Left forelimb (tissue), 1 donor: ENCODE results near the gene FBXO8.
"Not testable (repeated sequence)": the region's sequence is repeated elsewhere in the genome, so short reads cannot be mapped to it uniquely, and the experiment has no call there.

Experiments used
- DNase-seq: peaks from one replicate; pipeline ENCODE4 v3.0.0-alpha.2; 2018; ENCODE audit warnings: low spot score

Gene FBXO8

GRCh38 chr4:174282836-174283506 is 496 bp downstream of the FBXO8 start:
- DNase-seq: peak; percentile 85

- no peak for DNase-seq
Observed at GRCh38 chr4:174281901-174282300, 1.6 kb downstream of the FBXO8 start.

- no peak for DNase-seq
Observed at GRCh38 chr4:174281182-174281737, 2.2 kb downstream of the FBXO8 start.

- no peak for DNase-seq
Observed at GRCh38 chr4:174279433-174280155, 3.9 kb downstream of the FBXO8 start.

DNA sequence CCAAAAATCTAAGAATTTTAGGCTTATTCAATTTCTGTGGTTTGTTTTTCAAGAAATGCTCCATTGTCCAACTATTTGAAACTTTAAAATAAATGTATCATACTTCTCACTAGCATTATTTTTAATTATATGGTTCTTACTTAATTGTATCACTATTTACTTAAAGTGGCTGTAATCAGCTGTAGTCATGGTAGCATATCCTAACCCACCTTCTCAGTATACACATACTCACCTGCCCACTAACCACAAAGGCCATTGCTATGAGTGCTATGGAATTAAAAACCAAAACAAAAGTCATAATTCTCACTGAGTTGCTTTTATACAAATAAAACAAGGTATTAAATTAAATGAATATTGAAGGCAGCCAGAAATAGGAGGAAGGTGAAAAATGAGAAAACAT is 5.0 kb downstream of the FBXO8 start:
- DNase-seq: no peak

GRCh38 chr4:174277433-174277832 is 6.0 kb downstream of the FBXO8 start:
- no peak for DNase-seq

DNA sequence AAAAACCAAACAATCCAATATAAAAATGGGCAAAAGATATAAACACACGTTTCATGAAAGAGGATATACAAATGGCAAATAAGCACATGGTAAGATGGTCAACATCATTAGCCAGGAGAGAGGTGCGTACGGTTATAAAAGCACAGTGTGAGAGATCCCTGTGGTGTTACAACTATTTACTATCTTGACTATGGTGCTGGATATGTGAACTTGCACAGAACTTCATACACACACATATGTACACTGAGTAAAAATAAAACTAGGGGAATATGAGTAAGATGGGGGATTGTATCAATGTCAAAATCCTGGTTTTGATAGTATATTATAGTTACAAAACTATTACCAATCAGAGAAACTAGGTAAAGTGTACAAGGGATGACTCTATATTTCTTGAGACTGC is 8.4 kb downstream of the FBXO8 start:
- no peak for DNase-seq

- no peak for DNase-seq
Observed at GRCh38 chr4:174274436-174274835, 9.0 kb downstream of the FBXO8 start.

GRCh38 chr4:174273930-174274329 is 9.5 kb downstream of the FBXO8 start:
- no peak for DNase-seq

DNA sequence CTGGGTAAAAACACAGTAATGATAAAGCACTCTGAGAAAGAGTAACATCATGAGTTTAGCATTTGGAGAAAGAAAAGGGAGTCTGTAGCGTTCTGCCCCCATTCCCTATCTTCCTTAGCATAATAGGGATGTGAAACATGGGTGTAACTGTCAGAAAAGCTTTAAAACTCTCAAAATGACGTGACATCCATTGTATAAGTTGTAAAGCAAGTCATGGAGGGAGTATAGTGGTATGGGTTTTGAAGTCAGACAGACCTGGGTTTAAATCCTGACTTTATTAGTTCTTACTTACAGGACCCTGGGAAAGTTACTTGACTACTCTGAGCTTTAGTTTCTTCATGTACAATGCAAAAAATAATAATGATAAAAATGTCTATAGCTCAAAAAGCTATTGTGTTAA is 17.1 kb downstream of the FBXO8 start:
- DNase-seq: no peak

DNA sequence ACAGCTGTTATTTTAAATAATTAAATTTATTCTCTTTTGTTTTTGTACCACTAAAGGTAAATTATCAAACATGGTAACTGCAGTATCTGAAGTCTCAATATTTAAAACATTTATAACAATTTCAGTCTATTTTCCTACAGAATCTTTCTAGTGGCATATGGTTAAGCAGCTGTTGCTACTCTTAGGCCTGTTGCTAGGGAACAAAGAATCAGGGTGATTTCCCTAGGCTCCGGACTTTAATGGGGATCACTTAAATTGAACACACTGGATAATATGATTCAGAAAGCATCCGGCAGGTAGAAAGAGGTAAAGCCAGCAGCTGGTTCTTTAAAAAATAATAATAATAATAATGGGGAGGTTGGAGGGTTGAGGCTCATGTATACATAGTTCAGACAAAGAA is 17.6 kb downstream of the FBXO8 start:
- no peak for DNase-seq

- no peak for DNase-seq
Observed at GRCh38 chr4:174263445-174263736, 20.1 kb downstream of the FBXO8 start.

DNA sequence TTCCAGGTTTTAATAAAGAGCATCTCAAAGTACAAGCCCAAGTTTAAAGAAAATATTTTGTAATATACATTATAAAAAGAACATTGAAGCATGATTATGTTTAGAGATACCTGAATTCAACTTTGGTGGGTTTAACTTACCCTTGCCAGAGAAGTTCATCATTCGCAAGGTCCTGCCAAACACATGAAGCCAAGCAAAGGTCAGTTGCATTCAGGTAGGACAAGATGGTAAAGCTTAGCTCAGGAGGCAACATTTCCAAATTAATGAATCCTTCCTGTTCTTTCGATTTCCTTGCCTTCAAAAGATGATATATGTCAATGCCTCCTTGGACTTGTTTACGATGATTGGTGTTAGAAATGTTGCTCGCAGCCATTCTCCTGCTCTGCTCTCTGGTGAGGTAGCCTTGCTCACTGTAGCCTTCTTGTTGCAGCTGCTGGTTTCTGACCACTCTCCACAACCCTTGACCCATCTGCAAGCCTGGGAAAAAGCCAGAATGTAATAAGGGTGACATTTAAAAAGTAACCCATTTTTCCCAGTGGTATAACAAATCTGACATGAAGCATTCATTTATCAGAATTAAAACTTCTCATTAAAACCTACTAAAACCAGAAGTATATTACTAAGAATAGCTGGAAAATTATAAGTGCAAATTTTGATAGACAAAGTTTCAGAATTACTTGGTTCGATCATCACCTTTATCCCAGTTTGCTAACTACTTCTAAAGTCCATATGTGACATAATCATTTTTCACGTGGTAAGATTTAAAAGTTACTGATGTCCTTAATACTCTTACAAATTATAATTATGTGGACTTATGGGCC is 20.6 kb downstream of the FBXO8 start:
- no peak for DNase-seq

- not testable (repeated sequence) for DNase-seq
Observed at GRCh38 chr4:174261432-174261831, 22.0 kb downstream of the FBXO8 start.

DNA sequence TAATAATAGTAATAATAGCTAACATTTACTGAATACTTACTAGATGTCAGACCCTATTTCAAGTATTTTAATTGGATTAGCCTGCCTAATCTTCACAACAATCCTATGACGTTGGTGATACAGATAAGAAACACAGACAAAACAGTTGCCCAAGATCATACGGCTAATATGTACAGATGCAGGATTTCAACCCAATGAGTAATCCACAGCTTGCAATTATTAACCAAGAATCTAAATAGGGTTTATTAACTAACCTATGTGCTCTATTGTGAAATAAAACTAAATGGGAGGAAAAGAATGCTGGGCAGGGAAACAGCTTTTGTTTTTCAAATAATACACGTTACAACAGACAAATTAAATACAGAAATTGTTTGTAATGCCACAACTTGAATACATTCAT is 23.4 kb downstream of the FBXO8 start:
- DNase-seq: no peak

- no peak for DNase-seq
Observed at GRCh38 chr4:174259580-174259979, 23.9 kb downstream of the FBXO8 start.

- no peak for DNase-seq
Observed at GRCh38 chr4:174256277-174256713, 27.2 kb downstream of the FBXO8 start.

- peak; percentile 66 for DNase-seq
Observed at GRCh38 chr4:174255786-174256185, 27.7 kb downstream of the FBXO8 start.

DNA sequence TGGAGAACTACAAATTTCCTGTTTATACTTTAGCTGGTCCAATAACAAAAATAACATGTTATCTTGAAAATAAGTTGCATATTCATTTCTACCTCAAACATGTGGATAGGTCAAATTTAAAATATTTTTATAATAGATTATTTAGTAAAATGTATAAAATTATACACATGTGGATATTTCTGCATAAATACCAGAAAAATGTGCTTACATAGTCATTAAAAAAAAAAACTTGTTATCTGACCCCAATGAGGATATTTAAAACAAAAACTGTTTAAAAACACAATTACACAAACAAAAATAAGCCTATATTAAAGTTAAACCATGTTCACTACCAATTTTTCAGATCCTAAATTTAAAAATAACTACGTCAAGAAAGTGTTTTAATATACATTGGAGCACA is 28.1 kb downstream of the FBXO8 start:
- DNase-seq: no peak

DNA sequence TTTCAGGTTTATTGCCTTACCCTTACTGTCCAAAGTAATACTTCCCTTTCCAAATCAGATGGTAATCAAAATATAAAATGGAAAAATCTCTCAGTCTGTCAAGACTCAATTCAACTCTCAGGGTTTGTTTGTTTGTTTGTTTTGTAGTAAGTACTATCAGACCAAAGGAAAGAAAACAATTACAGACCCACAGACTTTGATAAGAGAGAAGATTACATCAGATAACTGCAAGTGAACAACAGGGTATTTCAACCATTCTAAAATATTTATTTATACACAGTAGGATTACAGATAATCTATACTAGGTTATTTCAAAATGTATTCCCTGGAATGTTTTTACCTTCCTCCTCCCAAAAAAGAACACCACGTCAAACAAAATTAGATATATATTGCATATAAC is 28.9 kb downstream of the FBXO8 start:
- no peak for DNase-seq

DNA sequence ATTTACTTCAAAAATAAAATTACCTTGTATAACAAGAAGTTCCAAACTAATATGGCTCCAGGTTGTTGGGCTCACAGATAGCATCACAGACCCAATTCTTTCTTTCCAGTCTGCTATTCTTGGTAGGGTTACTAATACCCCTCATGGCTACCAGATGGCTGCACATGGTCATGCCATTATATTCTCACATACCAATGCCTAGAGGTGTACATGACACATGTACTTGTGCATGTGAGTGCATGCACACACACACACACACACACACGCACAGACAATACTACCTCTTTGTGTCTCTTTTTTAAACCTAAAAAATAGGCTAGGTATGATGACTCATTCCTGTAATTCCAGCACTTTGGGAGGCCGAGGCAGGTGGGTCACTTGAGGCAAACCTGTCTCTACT is 31.1 kb downstream of the FBXO8 start:
- no peak for DNase-seq

DNA sequence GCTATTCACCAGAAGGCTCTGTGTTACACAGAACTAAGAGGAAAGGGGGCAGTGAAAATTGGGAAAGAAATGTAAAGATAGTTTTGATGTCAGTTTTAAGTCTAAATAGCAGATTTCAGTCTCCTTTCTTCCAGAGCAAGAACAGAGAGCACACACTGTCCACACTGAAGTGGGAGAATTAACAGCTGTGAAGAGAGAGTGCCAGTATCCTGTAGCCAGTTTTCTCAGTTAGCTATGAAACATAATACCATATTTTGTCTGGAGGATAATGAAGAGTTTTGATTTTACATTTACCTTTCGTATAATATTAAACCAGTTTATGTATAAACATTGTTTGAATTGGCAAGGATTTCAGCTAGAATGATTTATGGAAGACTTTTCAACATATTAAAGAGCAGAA is 35.1 kb downstream of the FBXO8 start:
- no peak for DNase-seq

GRCh38 chr4:174245714-174246113 is 37.8 kb downstream of the FBXO8 start:
- DNase-seq: no peak
